Esophagus (tissue), 2 donors: ENCODE measurements around the gene TMEM61. TPM values are rescaled to one million over a fixed set of nuclear protein-coding genes. Genes with fewer than 3 reads are reported as not detected.
"Not testable (repeated sequence)": the region's sequence is repeated elsewhere in the genome, so short reads cannot be mapped to it uniquely, and the experiment has no call there.

Experiments
- H3K27ac ChIP-seq, 2 donors: one replicate each; pipeline ENCODE4 v1.5.1; 2013; ENCODE audit warnings: low read depth in 2 of 2, mild to moderate bottlenecking in 2 of 2, inconsistent platforms in 1 of 2, low read length in 1 of 2, moderate library complexity in 1 of 2
- H3K27me3 ChIP-seq, 2 donors: one replicate each; pipeline ENCODE4 v1.6.1; 2013; ENCODE audit warnings: low read length in 2 of 2, control low read depth in 1 of 2, mild to moderate bottlenecking in 1 of 2; ENCODE audit not compliant: insufficient read depth in 2 of 2, control insufficient read depth in 1 of 2
- H3K36me3 ChIP-seq, 2 donors: one replicate each; pipeline ENCODE4 v1.6.1; 2013; ENCODE audit warnings: low read length in 1 of 2; ENCODE audit not compliant: control insufficient read depth in 2 of 2, insufficient read depth in 2 of 2
- H3K4me1 ChIP-seq, 2 donors: one replicate each; pipeline ENCODE4 v1.6.1; 2013; ENCODE audit warnings: low read length in 1 of 2; ENCODE audit not compliant: control insufficient read depth in 2 of 2, insufficient read depth in 2 of 2
- H3K4me3 ChIP-seq, 2 donors: one replicate each; pipeline ENCODE4 v1.5.1; 2013; ENCODE audit warnings: low read length in 2 of 2, mild to moderate bottlenecking in 2 of 2, low read depth in 1 of 2, moderate library complexity in 1 of 2
- H3K9me3 ChIP-seq, 2 donors: one replicate each; pipeline ENCODE4 v1.6.1; 2013; ENCODE audit warnings: mild to moderate bottlenecking in 2 of 2, low read depth in 1 of 2, low read length in 1 of 2, moderate library complexity in 1 of 2; ENCODE audit not compliant: control insufficient read depth in 2 of 2, insufficient read depth in 1 of 2
- WGBS, 2 donors: extraction: QIAGEN DNeasy Blood & Tissue Kit; methylation state at CpG; one replicate each; pipeline ENCODE4 v1.1.7; 2013; 5-methylcytosine and 5-hydroxymethylcytosine counted together
- polyA plus RNA-seq, 2 donors: library from polyadenylated mRNA; stranded (reverse); fragments of 200-250 nt; gene quantifications; one replicate each; pipeline ENCODE4 v1.2.3, GENCODE V29; 2013
- donor health status: healthy with polysubstance abuse.
- donor health status: Bipolar disorder and iron deficiency.

TMEM61 gene
- polyA plus RNA-seq: 1 to 10 TPM in 1 of 2 donors, under 1 TPM in 1; 0.84 to 1.2 TPM

DNA sequence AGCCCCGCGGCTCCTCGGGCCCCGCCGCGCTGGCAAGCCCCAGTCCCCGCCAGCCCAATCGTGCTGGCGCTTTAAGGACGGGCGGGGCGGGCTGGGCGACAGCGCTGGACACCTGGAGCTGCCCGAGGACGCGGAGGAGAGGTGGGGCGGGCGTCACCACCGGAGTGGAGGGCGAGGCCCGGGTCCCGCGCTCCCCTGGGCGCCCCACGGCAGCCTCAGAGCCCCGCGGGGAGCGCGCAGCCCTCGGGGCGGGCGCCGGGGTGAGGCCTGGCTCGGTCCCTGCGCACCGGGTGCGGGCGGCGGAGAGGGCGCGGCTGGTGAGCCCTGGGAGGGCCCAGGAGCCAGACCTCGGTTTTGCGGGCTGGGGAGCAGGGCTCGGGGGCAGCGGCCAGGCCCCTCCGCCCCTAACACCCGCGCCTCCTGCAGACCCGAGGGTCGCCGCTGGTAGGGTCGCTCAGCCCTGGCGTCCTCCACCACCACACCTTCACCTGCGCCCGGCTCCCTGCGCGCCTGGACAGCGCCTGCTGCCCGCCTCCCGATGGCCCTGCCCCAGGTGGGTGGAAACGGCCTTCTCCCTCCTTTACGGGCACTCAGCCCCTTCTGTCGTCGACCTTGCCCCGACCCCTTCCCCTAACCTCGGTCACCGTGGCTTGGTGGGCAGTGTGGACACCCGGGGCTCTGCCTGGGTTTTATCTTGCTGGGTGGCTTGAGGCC is at the start of gene TMEM61:
TSS of gene TMEM61 (plus strand) at position 101 of the 714 bp plus-strand sequence. CDS start at position 539, 438 bp downstream.
- peak within 1 kb of the TSS in 1 of 2 donors; percentile 22 for H3K27ac ChIP-seq
- 7 to 9% methylated on average over 40 to 69 of the region's 69 CpGs for WGBS, 2 donors

GRCh38 chr1:54931275-54931840 is 49.1 kb upstream of the TMEM61 start:
- Histone ChIP-seq H3K27me3 (no peaks in the 10 kb centered on the region), H3K4me1 (peaks cover 0 to 3% of the 10 kb centered on the region in 2 donors), H3K27ac (no peak overlapping the region), H3K4me3 (no peak overlapping the region), H3K9me3 (no peaks in the 10 kb centered on the region), H3K36me3 (no peaks in the 10 kb centered on the region)
- WGBS, 2 donors: 82 to 84% methylated on average over 1 of the region's 1 CpG

More for the DNA sequence above, at the start of gene TMEM61:
- H3K4me1 ChIP-seq: peaks cover 5 to 15% of the 10 kb centered on the region in 2 donors
- H3K9me3 ChIP-seq: no peaks in the 10 kb centered on the region
- no peaks in the 10 kb centered on the region for H3K36me3 ChIP-seq
- H3K27me3 ChIP-seq: no peaks in the 10 kb centered on the region
- peak within 1 kb of the TSS; percentile 53 to 60 for H3K4me3 ChIP-seq

DNA sequence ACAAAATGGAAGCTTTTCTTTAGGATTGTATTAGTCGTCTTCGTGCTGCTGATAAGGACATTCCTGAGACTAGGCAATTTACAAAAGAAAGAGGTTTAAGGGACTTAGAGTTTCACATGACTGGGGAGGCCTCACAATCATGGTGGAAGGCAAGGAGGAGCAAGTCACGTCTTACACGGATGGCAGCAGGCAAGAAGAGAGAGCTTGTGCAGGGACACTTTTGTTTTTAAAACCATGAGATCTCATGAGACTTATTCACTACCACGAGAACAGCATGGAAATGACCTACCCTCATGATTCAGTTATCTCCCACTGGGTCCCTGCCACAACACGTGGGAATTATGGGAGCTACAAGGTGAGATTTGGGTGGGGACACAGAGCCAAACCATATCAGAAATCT is 46.3 kb upstream of the TMEM61 start:
- not testable (repeated sequence) for H3K27me3 ChIP-seq, H3K4me1 ChIP-seq, H3K9me3 ChIP-seq, H3K36me3 ChIP-seq, H3K27ac ChIP-seq, H3K4me3 ChIP-seq
- 90 to 94% methylated on average over 6 of the region's 6 CpGs for WGBS, 2 donors

DNA sequence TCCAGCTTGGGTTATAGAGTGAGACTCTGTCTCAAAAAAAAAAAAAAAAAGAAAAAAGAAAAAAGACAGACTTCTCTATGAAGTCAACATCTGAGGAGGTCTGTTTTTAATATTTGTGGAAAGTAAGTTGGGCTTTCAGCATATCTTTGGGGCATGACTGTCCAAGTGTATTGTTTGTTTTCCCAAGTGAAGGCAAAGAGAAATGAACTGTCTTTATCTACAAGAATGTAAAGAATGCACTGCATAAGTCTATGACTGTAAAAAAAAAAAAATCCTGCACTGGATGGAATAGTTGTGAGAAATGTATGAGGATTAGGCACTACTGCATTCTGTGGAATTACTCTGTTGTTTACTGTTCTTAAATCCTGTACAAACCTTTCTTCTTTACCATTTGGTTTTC is 45.6 kb upstream of the TMEM61 start:
- Histone ChIP-seq H3K4me1 (no peaks in the 10 kb centered on the region), H3K27ac (no peak overlapping the region), H3K36me3 (no peaks in the 10 kb centered on the region), H3K4me3 (no peak overlapping the region), H3K9me3 (no peaks in the 10 kb centered on the region), H3K27me3 (no peaks in the 10 kb centered on the region)

GRCh38 chr1:54936791-54937190 is 43.6 kb upstream of the TMEM61 start:
- Histone ChIP-seq H3K36me3 (no peaks in the 10 kb centered on the region), H3K27me3 (no peaks in the 10 kb centered on the region), H3K27ac (peak overlapping the region; percentile 83), H3K4me1 (no peaks in the 10 kb centered on the region), H3K4me3 (no peak overlapping the region), H3K9me3 (no peaks in the 10 kb centered on the region)
- WGBS, 2 donors: 57 to 58% methylated on average over 4 of the region's 4 CpGs

- no peaks in the 10 kb centered on the region for H3K36me3 ChIP-seq
- 47 to 49% methylated on average over 1 of the region's 1 CpG for WGBS, 2 donors
- no peaks in the 10 kb centered on the region for H3K27me3 ChIP-seq
- no peak overlapping the region for H3K4me3 ChIP-seq
- no peak overlapping the region for H3K27ac ChIP-seq
- no peaks in the 10 kb centered on the region for H3K9me3 ChIP-seq
- H3K4me1 ChIP-seq: no peaks in the 10 kb centered on the region
These were observed 43.0 kb upstream of the TMEM61 start for GRCh38 chr1:54937469-54937868.

DNA sequence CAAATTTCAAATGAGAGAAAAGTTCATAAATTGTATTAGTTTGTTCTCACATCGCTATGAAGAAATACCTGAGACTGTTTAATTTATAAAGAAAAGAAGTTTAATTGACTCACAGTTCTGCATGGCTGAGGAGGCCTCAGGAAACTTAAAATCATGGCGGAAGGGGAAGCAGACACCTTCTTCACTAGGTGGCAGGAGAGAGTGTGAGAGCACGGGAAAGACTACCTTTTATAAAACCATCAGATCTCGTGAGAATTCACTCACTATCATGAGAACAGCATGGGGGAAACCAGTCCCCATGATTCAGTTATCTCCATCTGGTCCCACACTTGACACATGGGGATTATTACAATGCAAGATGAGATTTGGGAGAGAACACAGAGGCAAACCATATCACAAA is 41.5 kb upstream of the TMEM61 start:
- not testable (repeated sequence) for H3K9me3 ChIP-seq, H3K4me3 ChIP-seq, H3K27ac ChIP-seq, H3K4me1 ChIP-seq, H3K36me3 ChIP-seq, H3K27me3 ChIP-seq
- WGBS, 2 donors: 77% methylated on average over 4 of the region's 4 CpGs

GRCh38 chr1:54940042-54940441 is 40.4 kb upstream of the TMEM61 start:
- no peak overlapping the region for H3K4me3 ChIP-seq
- H3K4me1 ChIP-seq: no peaks in the 10 kb centered on the region
- no peaks in the 10 kb centered on the region for H3K9me3 ChIP-seq
- H3K27ac ChIP-seq: no peak overlapping the region
- no peaks in the 10 kb centered on the region for H3K27me3 ChIP-seq
- H3K36me3 ChIP-seq: no peaks in the 10 kb centered on the region

DNA sequence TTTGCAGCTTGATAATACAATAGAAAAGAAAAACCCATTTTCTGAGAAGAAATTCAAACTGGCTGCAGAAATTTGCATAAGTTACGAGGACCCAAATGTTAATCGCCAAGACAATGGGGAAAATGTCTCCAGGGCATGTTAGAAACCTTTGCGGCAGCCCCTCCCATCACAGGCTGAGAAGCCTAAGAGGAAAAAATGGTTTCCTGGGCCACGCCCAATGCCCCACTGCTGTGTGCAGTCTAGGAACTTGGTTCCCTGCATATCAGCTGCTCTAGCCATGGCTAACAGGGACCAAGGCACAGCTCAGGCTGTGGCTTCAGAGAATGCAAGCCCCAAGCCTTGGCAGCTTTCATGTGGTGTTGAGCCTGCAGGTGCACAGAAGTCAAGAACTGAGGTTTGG is 37.5 kb upstream of the TMEM61 start:
- H3K9me3 ChIP-seq: no peaks in the 10 kb centered on the region
- no peaks in the 10 kb centered on the region for H3K36me3 ChIP-seq
- no peaks in the 10 kb centered on the region for H3K27me3 ChIP-seq
- no peak overlapping the region for H3K27ac ChIP-seq
- WGBS, 2 donors: 79 to 87% methylated on average over 4 of the region's 4 CpGs
- H3K4me3 ChIP-seq: no peak overlapping the region
- H3K4me1 ChIP-seq: peaks cover 0 to 8% of the 10 kb centered on the region in 2 donors
